Left forelimb (tissue), 1 donor: ENCODE data around the gene NEXN.

ENCODE experiments used
- DNase-seq: peaks from one replicate; pipeline ENCODE4 v3.0.0-alpha.2; 2018; ENCODE audit warnings: low spot score

Gene NEXN

DNA sequence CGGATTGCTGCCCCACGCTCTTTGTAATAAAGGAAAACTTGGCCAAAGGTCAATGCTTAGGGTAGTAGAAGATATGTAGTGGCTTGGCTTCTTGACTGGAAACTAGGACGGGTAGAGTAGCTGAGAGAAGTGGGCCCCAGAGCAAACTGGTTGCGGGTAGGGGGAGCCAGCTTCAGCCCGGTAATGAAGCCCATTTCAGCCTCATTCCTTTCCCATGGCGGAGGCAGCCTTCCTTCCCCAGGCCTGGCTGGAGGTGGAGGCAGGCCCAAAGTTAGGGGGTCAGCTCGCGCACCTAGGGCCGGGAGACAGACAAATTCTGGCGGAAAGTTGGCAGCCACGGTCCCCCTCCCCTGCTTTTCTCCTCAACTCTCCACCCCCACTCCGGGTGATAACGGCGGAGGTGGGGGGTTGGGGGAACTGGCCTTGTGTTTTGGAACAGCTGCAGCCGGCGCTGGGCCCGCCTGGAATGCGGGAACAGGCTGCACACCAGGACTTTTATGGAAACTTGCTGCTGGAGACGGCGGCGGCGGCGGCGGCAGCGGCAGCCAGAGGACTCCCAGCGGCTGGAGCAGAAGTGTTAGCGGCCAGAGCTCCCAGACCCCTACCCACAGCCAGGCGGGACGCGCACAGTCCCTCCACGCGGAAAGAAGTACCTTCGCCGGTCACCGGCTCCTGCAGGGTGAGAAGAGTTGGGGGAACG is at the start of gene NEXN:
TSS of gene NEXN (plus strand) at position 544 of the 700 bp plus-strand sequence. CDS start 27,483 bp downstream, outside the sequence.
- peak; percentile 89 for DNase-seq

DNA sequence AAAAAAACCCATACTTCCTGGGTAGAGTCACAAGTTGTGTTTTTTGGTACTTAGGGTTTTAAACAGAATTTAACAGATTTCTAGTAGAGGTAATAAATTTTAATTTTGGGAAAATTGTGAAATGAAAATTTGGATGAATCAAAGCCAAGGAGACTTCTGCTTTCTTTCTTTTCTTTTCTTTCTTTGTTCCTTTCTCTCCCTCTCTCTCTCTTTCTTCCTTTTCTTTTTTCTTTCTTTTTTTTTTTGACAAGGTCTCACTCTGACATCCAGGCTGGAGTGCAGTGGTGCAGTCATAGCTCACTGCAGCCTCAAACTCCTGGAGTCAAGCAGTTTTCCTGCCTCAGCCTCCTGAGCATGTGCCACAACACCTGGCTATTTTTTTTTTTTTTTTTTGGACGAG is 46.9 kb upstream of the NEXN start:
- no peak for DNase-seq

DNA sequence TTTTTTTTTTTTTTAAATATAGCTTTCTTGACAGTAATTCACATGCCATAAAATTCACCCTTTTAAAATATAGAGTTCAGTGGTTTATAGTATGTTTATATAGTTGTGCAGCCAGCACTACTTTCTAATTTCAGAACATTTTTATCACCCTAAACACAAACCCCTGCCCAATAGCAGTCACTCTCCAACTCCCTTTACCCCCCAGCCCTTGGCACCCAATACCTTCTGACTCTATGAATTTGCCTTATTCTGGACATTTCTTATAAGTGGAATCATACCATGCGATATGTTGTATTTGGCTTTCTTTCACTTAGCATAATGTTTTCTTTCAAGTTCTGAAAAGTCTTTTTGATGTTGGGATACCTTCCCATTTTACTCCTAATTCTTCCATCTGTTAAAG is 42.5 kb upstream of the NEXN start:
- DNase-seq = no peak

DNA sequence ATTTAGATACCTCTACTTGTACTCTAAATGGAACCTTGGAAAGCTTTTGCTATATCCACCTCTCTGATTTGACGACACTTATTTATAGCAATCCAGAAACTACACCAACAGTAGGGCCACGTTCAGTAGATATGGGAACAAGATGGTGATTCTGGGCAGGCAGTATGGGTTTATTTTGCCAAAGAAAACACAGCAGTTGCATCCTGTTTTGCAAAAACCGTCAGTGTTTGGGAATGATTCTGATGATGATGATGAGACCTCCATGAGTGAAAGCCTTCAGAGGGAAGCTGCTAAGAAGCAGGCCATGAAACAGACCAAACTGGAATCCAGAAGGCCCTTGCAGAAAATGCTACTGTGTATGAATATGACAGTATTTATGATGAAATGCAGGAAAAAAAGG is 41.5 kb upstream of the NEXN start:
- no peak for DNase-seq

DNA sequence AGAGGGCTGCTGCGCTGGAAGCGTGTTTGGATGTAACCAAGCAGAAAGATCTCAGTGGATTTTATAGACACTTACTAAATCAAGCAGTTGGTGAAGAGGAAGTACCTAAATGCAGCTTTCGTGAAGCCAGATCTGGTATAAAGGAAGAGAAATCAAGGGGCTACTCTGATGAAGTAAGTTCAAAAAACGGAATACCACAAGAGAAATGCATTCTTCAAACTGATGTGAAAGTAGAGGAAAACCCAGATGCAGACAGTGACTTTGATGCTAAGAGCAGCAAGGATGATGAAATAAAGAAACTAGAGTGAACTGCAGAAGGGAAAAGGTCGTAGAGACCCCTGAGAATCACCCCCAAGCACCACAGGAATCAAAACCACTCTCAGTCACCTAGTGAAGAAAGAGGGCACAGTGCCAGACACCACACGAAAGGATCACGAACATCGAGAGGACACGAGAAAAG is 40.8 kb upstream of the NEXN start:
- no peak for DNase-seq

DNA sequence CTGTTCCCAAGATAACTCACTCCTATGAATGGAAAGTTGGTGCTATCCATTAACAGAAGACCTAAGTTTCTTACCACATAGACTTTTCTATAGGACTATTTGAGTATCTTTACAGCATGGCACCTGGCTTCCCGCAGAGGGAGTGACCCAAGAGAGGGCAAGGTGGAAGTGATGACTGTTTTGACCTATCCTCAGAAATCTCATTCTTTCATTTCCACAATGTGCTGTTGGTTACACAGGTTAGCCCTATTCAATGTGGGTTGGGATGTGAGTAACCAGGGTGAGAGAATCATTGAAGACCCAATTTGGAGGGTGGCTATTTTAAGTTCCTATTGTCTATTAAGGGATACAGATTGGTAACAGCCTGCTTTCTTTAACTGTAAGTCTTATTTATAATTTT is 38.3 kb upstream of the NEXN start:
- DNase-seq = no peak

DNA sequence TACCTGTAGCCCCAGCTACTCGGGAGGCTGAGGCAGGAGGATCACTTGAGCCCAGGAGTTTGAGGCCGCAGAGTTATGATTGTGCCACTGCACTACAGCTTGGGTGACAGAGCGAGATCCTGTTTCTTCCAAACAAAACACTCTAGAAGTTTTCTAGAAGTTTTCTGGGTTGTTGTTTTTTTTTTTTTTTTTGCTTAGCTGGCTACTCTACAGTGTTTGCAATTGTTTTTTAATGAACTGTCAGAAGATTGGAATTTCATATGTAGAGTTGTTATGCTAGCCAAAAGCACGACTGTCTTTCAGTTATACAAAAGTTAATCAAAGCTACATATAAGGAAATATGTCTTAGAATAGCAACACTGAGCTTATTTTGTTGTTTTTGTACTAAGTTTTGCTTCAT is 30.9 kb upstream of the NEXN start:
- no peak for DNase-seq

DNA sequence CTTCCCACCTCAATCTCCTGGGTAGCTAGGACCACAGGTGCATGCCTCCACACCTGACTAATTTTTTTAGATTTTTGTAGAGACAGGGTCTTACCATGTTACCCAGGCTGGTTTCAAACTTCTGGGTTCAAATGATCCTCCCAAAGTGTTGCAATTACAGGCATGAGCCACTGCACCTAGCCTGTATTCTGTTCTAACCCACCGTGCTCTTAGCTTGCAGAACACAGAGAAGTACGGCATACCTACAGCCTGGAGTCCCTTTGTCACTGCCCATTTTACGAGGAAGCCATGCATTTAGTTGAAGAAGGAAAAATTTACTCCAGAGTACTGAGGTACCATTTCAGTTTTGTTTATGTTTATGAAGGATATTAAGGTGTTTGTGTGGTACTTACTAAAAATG is 29.7 kb upstream of the NEXN start:
- DNase-seq = no peak

DNA sequence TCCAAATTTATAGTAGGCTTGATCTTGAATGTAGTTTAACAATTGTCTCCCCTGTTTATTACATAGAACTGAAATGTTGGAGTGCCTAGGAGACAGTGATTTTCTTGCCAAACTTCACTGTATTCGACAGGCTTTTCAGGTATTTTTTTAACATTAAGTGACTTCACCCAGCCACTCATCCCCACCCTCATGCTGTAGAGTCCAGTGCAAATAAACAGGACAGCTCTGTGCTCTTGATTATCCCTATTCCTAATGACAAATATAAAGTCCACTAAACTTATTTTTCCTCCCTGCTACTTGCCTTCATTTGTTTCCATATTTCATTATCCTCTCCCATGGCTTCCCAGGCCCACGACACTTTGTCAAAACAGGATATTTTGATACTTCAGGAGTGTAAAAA is 29.2 kb upstream of the NEXN start:
- DNase-seq = no peak

DNA sequence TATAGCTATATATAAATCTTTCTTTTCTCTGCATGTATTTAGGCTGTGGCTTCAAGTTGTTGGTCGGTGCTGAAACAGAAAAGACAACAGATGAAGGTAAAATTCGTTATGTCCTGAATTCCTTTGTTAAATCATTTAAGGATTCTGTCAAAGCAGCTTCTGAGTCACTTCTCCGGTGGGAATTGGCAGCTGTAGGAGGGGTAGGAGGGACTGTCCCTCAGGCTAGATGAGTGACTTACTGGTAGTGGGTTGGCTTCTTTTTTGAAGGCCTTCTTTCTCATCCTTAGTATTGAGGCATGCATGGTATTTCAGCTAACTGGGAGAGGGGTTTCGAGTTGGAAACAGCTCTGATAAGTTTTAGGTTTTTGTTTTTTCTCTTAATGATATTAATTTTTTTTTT is 22.1 kb upstream of the NEXN start:
- DNase-seq = no peak

DNA sequence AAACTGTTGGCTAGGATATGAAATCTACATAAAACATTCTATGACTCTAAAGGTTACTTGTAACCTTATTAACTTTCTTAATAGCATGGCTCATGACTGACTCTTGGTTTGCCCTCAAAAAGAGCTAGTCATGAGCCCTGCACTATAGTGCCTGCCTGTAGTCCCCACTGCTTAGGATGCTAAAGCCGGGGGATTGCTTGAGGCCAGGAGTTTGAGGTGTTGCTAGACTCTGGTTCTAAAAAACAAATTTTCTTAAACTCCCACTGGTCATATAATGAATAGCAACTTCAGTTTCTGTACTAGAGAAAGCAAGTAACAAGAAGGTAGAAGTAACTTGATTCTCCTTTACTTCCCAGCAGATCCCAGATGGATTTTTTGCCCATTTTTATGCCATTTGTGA is 15.8 kb upstream of the NEXN start:
- DNase-seq = no peak

DNA sequence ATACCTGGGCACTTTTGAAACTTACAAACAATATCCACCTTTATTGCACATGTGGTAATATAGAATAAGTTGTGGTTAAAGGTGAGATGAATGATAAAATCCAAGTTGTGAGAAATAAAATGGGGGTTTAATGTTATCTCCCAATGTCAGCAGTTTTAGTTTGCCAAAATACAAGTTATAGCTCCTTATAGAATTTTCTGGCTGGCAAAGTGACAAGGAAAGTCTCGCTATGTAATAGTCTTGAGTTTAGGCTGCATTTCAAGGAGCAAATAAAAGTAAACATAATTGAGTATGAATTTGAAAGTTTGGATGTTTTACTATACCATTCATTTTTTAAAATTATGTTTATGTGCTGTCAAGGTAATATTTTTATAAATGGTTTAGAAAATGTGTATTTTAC is 15.0 kb upstream of the NEXN start:
- no peak for DNase-seq

DNA sequence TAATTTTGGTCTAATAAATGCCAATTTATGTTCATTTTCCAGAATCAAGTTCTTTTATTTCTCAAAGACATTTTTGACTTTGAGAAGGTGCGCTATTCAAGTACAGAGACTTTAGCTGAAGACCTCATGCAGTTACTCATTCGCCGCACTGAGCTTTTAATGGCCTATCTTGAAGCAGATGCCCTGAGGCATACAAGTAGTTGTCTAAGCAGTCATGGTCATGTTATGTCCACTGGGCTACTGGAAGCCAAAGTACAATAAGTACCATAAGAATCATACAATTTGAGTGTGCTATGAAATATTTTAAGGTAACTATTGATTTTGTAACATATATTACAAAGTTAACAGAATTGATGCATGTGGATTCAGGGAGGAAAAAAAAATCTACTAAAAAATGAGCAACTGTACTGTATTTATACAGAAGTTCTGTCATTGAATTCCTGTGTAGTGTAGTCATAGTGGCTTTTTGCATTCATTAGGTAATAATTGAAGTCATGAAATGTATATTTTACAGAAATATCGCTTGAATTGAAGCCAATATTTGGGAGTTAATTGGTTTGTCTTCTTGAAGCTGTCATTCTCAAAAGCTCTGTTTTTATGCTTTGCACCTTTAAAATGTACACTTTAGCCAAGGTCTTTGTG is 13.5 kb upstream of the NEXN start:
- DNase-seq = no peak

DNA sequence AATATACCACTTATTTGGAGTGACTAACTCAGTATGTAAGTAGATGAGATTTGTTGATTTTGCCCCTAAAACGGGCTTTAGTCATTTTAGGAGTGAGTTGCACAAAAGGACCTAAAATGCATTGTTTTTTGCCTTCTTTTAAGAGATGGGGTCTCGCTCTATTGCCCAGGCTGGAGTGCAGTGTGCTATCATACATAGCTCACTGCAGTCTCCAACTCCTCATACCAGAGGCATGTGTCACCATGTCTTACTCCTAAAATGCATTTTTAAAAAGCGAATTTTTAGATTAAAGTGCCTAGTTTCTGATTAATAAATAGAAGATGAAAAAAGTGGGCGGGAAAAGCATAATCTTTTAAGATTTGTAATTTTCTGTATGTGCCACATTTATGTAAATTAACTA is 11.5 kb upstream of the NEXN start:
- no peak for DNase-seq

DNA sequence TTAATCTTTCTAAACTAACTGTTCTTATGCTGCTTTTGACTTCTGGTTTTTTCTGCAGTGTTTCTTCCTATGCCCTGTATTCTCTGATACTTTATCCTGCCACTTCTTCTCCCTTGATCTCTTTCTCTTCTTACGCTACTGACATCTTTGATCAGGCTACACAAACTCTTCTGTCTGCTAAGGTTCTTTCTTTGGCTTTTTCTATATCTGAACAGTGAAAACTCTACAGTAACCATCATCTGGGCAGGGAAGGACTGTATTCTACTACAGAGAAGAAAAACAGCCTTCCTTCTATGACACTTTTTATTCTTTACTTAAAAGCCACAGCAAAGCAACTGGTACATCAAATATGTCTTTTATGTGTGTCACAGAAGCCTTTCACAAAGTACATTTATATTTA is 7.4 kb upstream of the NEXN start:
- DNase-seq = no peak

DNA sequence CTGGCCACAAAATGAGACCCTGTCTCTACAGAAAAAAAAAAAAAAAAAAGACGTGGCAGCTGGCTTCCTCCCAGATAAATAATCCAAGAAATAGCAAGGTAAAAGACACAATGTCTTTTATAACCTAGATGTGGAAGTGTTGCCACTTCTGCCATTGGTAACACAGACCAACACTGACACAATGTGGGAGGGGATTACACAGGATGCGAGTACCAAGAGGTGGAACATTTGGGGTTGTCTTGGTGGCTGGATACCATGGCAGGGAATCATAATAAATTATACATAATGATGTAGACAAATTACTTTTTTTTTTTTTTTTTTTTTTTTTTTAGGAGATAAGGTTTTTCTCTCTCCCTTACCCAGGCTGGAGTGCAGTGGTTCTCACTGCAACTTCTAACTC is 6.0 kb upstream of the NEXN start:
- no peak for DNase-seq

DNA sequence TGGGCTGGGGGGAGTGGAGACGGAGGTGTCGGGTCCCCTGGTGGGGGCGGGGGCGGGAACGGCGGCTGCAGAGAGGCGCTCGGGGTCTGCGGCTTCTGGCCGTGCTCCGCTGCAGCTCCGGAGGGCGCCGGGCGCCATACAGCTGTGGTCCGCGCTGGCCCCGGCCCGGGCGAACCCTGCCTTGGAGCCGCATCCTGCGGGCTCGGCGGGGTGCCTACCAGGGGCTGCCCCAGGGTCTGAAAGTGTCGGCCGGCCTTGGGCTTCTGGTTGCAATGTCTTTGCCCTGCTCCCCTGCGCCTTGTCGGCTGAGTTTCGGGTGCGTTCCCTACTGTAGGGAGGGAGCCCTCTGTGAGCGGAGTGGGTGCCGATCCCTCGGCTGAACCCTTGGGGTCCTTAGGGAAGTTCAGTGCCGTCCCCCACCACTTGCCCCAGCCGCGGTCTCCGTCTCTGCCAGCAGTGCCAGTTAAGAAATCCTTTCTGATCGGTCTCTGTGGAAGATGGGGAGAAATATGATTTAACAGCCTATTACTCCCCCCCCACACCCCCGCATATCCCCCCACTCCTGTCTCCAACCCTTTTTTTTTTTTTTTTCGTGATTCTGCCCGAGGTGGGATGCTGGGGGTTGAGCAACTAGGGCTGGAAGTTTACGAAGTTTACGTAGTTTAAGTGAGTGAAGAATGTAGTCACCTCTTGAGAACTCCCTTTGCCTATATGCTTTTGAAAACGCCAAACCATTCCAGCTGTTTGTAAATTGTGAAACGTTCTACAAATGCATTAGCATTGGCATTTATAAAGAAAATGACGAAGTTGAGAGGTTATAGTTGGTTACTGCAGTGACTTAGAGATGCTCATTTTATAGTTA is 588 bp downstream of the NEXN start:
- no peak for DNase-seq

DNA sequence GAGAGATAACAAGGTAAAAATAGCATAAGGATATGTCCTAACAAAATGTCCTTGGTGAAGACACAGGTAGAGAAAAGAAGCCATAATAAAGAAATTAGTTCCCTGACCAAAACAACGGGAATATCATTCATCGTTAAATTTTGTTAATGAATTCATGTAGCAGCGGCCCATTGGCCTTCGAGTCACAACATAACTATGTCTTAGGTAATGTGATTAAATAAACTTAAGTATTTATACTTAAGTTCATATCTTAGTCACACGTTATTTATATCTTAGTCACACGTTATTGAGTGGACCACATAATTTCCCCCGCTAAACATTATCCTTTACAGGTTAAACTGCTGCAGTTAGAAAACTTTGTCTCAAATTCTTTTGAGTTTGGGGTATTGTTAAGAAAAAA is 1.2 kb downstream of the NEXN start:
- no peak for DNase-seq

DNA sequence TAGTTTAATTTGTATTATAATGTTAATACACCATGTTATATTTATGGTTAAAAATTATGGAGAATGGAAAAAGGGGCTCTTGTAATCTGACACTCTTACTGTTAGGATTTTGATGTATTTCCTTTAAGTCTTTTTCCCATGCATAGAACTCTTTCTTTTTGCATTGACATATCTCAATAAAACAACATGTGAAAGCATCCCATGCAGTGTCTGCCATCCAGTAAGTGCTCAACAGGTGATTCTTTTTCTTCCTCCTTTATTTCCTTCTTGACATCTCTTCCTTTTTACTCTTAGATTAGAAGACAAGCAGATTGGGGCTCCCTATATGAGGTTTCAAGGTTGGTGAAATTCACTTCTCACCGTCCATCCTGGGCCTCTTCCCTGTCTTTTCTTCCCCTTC is 2.8 kb downstream of the NEXN start:
- DNase-seq = no peak

DNA sequence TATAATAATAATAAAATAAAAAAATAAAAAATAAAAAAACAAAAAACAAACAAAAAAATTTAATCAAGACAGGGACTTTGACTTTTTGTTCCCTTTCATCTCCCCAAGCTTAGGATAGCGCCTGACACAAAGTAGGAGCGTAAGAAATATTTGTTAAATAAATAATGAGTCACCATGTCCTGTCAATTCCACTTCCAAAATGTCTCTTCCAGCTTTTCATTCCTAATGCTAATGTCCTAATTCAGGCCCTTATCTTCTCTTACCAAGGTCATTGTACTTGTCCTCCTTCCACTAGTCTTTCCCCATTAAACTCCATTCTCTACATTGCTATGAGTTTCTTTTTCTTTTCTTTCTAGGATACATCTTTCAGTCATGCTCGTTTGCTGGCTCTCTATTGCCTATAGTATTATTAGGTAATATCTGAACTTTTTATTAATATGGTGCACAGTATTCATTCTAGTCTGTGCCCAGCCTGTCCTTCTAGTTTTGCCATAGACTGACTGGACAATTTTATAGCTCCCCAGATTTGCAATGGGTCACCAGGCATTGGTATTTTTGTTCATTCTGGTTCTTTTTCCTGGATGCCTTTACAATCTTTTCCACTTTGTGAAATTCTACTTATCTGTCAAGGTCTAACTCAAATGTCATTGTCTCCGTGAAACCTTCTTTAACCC is 11.4 kb downstream of the NEXN start:
- no peak for DNase-seq

DNA sequence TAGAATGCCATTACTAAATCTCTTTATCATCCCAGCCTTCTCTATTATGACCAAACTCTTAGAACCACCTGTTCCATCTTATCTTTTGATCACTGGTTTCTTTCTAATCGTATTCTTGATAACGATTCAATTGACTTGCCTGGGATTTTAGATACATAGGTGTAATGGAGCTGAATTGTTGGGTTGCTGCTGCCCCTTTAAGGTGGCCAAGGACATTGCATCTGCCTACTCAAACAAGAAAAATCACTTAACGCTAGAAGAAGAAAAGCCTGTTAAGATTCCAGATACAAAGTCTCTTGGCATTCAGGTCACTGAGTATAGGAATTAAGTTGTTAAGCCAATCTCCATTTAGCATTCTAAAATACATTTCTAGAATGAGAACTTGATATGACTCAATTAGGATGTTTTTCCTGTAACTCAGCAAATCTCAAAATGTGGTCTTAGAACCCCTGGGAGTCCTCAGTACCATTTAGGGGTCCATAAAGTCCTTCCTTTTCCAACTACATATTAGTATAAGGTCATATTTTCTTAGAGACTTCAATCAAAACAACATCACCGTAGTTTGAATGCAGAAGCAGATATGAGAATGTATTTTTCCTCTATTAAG is 12.4 kb downstream of the NEXN start:
- no peak for DNase-seq

DNA sequence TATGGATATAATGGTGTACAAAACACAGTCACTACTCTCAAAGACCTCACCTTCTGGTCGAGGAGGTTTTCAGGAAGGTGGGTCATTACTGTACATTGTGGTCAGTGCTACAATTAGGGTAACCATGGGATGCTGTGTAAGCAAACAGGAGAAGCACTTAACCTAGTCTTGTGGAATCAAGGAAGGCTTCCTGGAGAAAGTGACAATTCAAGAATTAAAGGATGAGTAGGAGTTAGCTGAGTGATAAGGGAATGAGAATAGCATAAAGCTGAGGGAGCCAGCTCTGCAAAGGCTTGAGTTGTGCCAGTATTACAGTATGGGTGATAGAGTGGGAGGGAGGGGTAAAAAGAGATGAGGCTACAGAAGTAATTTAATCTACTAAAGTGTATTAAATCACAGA is 17.2 kb downstream of the NEXN start:
- no peak for DNase-seq
